Measurements from ENCODE around the gene KASH5.

KASH5 gene

DNA sequence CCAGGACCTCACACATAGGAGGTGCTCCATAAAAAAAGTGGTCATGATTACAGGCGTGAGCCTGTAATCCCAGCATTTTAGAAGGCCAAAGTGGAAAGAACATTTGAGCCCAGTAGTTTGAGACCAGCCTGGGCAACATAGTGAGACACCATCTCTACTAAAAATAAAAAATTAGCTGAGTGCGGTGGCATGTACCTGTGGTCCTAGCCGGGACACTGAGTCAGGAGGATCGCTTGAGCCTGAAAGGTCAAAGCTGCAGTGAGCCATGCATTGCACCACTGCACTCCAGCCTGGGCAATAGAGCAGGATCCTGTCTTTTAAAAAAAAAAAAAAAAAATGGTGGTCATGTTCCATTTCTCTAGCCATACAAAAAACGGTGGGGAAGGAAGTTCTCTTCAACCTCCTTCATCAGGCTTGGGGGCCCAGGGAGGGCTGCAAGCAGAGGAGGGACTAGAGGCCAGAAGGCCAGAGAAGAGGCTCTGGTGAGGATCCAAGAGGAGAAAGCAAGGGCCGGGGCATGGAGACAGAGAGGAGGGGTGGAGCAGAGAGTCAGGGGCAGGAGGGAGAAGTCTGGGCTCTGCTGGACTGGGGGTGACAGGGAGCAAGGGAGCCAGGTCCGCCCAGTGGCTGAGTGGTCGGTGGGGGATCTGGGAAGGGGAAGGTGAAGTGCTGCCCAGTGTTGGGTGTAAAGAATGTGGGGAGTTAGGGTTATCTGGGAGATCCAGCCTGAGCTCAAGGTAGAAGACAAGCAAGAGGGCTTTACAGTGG, 8.9 kb downstream of the KASH5 start:
- no peak for DNase-seq

DNA sequence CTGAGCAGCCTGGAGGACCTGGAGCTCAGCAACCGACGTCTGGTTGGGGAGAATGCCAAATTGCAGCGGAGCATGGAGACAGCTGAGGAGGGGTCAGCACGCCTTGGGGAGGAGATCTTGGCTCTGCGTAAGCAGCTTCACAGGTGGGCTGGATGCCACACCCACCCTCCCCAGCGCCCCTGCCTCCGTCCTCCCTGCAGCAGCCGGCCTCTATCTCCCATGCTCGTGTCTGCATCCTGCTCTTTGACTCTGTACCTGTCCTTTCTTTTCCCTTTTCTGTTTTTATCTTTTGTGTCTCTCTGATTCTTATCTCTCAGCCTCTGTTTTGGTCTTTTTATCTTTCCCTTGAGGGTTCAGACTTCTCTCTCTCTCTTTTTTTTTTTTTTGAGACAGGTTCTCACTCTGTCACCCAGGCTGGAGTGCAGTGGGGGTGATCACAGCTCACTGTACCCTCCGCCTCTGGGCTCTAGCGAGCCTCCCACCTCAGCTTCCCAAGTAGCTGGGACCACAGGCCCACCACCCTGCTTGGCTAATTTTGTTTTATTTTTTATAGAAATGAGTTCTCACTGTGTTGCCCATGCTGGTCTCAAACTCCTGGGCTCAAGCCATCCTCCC, 10.1 kb downstream of the KASH5 start:
- DNase-seq, result no peak

GRCh38 chr19:49398931-49399330, 10.9 kb downstream of the KASH5 start:
- DNase-seq, result no peak

DNA sequence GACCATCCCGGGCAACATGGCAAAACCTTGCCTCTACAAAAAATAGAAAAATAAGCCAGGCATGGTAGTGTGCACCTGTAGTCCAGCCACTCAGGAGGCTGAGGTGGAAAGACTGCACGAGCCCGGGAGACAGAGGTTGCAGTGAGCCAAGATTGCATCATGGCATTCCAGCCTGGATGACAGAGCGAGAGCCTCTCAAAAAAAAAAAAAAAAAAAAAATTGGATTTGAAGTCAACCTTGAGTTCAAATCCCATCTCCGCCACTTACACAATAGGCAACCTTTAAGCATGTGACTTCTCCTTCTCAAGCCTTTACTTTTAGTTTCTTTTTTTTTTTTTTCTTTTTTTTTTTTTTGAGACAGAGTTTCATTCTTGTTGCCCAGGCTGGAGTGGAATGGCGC, 12.0 kb downstream of the KASH5 start:
- DNase-seq, result no peak

GRCh38 chr19:49403404-49404187, 15.5 kb downstream of the KASH5 start:
- no peak for DNase-seq

GRCh38 chr19:49407079-49407478, 19.0 kb downstream of the KASH5 start:
- no peak for DNase-seq

DNA sequence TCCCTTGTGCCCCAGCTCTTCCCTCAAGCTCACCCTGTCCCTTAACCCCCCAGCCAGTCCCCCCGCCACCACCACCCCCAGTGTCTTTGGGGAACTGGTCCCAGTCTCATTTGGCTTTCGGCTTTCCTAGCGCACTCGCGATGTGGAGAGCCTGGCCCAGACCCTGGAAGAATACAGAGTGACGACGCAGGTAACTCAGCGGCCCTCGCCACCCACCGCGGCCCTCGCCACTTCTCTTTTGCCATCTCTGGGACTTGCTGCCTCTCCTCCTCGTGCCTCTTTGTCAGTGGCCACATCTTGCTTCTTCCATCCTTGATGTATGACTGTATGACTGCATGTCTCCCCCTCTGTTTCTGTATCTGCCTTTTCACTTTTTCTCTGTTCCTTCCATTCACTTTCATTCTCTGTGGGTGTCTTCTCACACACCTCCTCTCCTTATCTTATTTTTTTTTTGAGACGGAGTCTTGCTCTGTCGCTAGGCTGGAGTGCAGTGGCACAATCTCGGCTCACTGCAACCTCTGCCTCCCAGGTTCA, 19.5 kb downstream of the KASH5 start:
- DNase-seq, result no peak

- no peak for DNase-seq
Observed at GRCh38 chr19:49408816-49409440, 20.9 kb downstream of the KASH5 start.

DNA sequence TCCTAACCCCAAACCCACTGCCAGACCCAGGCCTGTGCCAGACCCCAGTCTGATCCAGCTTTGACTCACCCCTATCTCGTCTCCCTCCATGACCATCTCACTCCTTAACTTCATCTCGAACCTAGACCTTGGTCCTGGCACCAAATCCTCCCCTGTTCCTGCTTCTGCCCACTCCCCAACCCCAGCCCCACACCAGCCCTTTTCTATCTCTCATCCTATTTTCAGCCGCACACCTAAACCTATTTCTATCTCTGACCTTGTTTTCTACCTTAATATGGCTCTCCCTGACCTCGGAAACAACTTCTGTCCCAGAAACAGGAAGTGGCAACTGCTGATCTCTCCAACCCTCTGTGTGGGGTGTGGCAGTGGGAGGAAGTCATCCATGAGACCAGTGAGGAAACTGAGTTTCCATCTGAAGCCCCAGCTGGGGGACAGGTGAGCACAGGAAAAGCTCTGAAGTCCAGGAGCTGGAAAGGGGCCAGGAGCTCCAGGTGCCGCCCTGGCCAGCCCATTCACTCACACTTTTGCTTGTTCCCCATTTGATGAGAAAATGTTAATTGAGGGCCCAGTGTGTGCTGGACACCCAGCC, 21.5 kb downstream of the KASH5 start:
- DNase-seq, result peak; percentile 56 to 68

DNA sequence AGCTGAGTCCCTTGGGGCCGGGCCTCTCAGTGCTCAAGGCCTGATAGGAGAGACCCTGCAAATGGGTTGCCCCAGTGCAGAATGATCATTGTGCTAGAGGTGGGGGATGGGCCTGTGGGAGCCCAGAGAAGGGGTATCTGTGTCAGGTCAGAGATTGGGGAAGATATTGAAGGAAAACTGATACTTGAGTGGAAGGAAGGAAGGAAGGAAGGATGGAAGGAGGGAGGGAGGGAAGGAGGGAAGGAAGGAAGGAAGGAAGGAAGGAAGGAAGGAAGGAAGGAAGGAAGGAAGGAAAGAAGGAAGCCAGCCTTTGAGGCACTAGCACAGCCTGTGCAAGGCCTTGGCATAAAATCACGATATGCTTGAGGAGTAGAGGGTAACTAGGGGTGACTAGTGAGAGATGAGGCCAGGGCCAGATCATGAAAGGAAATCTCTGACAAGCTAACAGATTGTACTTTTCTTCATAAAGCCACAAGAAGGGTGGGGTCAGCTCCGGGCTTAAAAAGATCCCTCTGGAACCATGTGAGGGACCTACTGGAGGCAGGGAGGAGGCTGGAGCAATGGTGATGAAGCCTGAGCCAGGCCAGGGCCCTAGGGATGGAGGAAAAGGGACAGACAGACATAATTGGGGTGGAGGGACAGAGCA, 23.8 kb downstream of the KASH5 start:
- DNase-seq, result no peak

- DNase-seq, result no peak
Observed at GRCh38 chr19:49413348-49413747, 25.3 kb downstream of the KASH5 start.

- no peak for DNase-seq
Observed at GRCh38 chr19:49414256-49414655, 26.2 kb downstream of the KASH5 start.

DNA sequence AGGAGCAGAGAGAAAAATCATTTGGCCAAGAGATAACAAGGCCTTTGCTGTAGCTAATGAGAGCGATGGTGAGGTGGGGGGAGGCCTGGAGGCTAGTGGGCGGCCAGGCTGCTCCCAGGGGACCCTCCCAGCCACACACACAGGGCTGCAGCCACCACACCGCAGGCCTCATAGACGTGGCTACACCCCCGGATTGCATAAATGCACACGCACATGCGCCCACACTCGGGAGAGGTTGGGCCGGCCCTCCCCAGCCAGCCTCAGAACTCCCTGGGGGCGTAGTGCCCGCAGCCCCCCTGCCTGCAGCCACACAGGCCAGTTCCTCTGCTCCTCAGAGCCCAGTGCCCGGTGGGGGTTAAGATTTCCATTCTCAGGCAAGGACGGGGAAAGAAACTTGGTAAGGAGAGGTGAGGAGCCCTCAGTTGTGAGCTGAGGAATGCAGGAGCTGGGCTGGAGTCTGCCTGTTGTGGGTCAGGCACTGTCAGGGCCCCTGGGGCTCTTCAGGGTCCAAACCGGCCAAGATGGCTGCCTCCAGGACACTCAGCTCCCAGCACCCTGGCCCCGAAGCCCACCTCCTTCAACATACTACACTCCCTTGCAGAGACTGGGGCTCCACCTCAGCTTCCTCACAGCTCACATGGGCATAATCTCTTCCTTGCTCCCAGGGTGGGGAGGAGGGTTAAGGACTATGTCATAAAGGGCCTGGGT, 27.2 kb downstream of the KASH5 start:
- DNase-seq, result no peak

- no peak for DNase-seq
Observed at GRCh38 chr19:49415810-49416200, 27.8 kb downstream of the KASH5 start.

DNA sequence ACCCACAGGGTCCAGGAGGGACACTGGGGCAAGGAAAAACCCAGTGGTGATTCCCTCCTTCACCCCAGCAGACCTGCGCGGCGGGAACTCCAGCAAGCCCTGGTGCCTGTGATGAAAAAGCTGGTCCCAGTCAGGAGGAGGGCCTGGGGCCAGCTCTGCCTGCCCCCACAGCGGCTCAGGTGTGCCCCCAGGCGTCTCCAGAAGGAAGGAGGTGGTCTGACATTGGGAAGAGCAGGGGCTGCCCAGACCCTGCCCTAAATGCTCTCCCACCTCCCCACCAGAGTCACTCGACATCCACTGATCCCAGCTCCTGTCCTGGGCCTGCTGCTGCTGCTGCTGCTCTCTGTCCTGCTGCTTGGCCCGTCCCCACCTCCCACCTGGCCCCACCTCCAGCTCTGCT, 29.0 kb downstream of the KASH5 start:
- no peak for DNase-seq

GRCh38 chr19:49418511-49418910, 30.5 kb downstream of the KASH5 start:
- DNase-seq, result no peak

DNA sequence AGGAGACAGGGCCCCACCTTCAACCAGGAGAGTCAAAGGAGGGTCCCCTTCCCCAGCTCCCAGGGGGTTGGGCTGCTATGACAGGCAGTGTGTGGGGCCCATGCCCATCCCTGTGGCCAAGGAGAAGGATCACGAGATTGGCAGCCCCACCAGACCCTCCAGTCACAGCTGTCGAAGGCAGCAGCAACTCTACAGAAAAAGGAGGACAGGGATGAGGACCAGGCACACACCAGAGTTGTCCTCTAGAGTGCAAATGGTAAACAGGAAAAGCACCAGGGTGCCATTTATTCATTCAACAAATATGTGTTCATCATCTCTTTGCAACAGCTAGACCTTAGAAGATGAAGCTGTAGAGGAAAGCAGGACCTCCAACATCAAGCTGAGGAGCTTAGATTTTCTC, 31.1 kb downstream of the KASH5 start:
- DNase-seq, result no peak

- no peak for DNase-seq
Observed at GRCh38 chr19:49420227-49420626, 32.2 kb downstream of the KASH5 start.

- no peak for DNase-seq
Observed at GRCh38 chr19:49421039-49421877, 33.2 kb downstream of the KASH5 start.

DNA sequence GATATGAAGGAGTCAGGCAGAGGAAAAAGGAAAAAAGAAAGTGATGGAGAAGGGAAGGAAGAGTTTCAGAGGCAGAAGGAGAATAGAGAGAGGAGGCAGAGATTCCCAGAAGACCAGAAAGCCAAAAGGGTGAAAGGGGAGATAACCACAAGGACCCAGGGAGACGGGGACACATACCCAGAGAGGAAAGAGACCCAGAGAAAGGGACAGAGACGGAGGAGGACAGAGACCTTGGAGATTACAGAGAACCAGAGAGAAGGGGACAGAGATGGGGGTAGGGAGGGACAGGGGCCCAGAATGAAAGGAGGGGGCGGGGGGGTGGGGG, 33.8 kb downstream of the KASH5 start:
- DNase-seq, result no peak
